Sigmoid colon (tissue), 7 donors: ENCODE measurements around the gene FAP. TPM values are rescaled to one million over a fixed set of nuclear protein-coding genes. Genes with fewer than 3 reads are reported as not detected.

Experiments used
- DNase-seq: peaks from one replicate; pipeline ENCODE4 v3.0.0-alpha.2; 2019
- H3K27ac ChIP-seq, 4 donors: fragments of 200-600 bp; sonication (generic); one replicate each; pipeline ENCODE4 v1.5.1; 2016 to 2019; ENCODE audit warnings: mild to moderate bottlenecking in 1 of 4
- H3K27me3 ChIP-seq, 3 donors: fragments of 200-600 bp; sonication (generic); one replicate each; pipeline ENCODE4 v1.5.1; 2019; ENCODE audit warnings: mild to moderate bottlenecking in 1 of 3
- H3K36me3 ChIP-seq, 4 donors: fragments of 200-600 bp; sonication (generic); one replicate each; pipeline ENCODE4 v1.5.1; 2016 to 2019
- H3K4me1 ChIP-seq, 4 donors: fragments of 200-600 bp; sonication (generic); one replicate each; pipeline ENCODE4 v1.5.1; 2017 to 2019
- H3K4me3 ChIP-seq, 4 donors: fragments of 200-600 bp; sonication (generic); one replicate each; pipeline ENCODE4 v1.5.1; 2017 to 2019; ENCODE audit warnings: mild to moderate bottlenecking in 2 of 4, moderate library complexity in 1 of 4
- H3K9me3 ChIP-seq, 4 donors: fragments of 200-600 bp in 3 of 4; sonication (generic) in 3 of 4; one replicate each; pipeline versions ENCODE4 v1.5.1 to v1.6.1; 2013 to 2019
- CTCF ChIP-seq, 4 experiments: fragments of 450-650 bp in 3 of 4; fragments of 200-600 bp in 1 of 4; IDR thresholded peaks; one replicate each; pipeline ENCODE4 v1.5.1; 2016 to 2019; ENCODE audit warnings: antibody characterized with exemption in 4 of 4, mild to moderate bottlenecking in 3 of 4, moderate library complexity in 2 of 4
- EP300 ChIP-seq, 4 donors: sonication (generic); formaldehyde crosslinking; IDR thresholded peaks; one replicate each; pipeline ENCODE4 v1.6.1; 2017; ENCODE audit warnings: antibody characterized with exemption in 4 of 4
- POLR2A ChIP-seq, 2 donors: fragments of 450-650 bp; IDR thresholded peaks; one replicate each; pipeline ENCODE4 v1.6.1; 2016; ENCODE audit warnings: antibody characterized with exemption in 2 of 2, mild to moderate bottlenecking in 2 of 2, moderate library complexity in 2 of 2
- POLR2AphosphoS5 ChIP-seq, 4 donors: sonication (generic); formaldehyde crosslinking; IDR thresholded peaks; one replicate each; pipeline ENCODE4 v1.6.1; 2017; ENCODE audit warnings: antibody characterized with exemption in 4 of 4
- WGBS, 2 donors: extraction: QIAGEN DNeasy Blood & Tissue Kit; methylation state at CpG; one replicate each; pipeline ENCODE4 v1.1.7; 2013; 5-methylcytosine and 5-hydroxymethylcytosine counted together
- intact Hi-C: fragments of 100-400 bp; cut with DNase I; formaldehyde crosslinking; loops from one replicate; pipeline ENCODE4 v1.15.1; 2023
- polyA plus RNA-seq, 3 donors: library from polyadenylated mRNA; stranded (reverse); fragments of 200-250 nt; gene quantifications; one replicate each; pipeline ENCODE4 v1.2.3, GENCODE V29; 2013
- total RNA-seq, 4 donors: library from RNA; depleted of rRNA; stranded (reverse); fragments of >200 nt; gene quantifications; one replicate each; pipeline ENCODE4 v1.1.0, GENCODE V29; 2016
- donor health status: healthy with polysubstance abuse.
- donor health status: Bipolar disorder and iron deficiency.
- donor health status: healthy.

Gene FAP
- total and polyA plus RNA-seq, 7 donors, result 2.2 to 35.7 (median 20.0) TPM; not detected in 2

- Histone ChIP-seq H3K4me1 (no peaks in the 10 kb centered on the region), H3K4me3 (no peak overlapping the region), H3K27me3 (no peaks in the 10 kb centered on the region), H3K36me3 (no peaks in the 10 kb centered on the region), H3K27ac (no peak overlapping the region), H3K9me3 (no peaks in the 10 kb centered on the region)
- 6 to 42% methylated on average over 2 of the region's 2 CpGs for WGBS, 2 donors
- no peak for DNase-seq
- intact Hi-C loops, result no loop called here
- no peak for TF ChIP-seq POLR2AphosphoS5 (IDR thresholded peaks at IDR 0.05)
- TF ChIP-seq CTCF (IDR thresholded peaks at IDR 0.05), result no peak
- no peak for TF ChIP-seq POLR2A (IDR thresholded peaks at IDR 0.05)
- TF ChIP-seq EP300 (IDR thresholded peaks at IDR 0.05), result no peak
Measured at GRCh38 chr2:162184821-162185450, 58.3 kb downstream of the FAP start.

GRCh38 chr2:162184359-162184758 lies 58.9 kb downstream of the FAP start:
- TF ChIP-seq EP300 (IDR thresholded peaks at IDR 0.05) (no peak), POLR2AphosphoS5 (IDR thresholded peaks at IDR 0.05) (no peak), POLR2A (IDR thresholded peaks at IDR 0.05) (no peak), CTCF (IDR thresholded peaks at IDR 0.05) (no peak)
- intact Hi-C loops, result no loop called here
- H3K4me3 ChIP-seq, result no peak overlapping the region
- H3K27me3 ChIP-seq, result no peaks in the 10 kb centered on the region
- 27 to 74% methylated on average over 6 of the region's 6 CpGs for WGBS, 2 donors
- no peak for DNase-seq
- H3K36me3 ChIP-seq, result no peaks in the 10 kb centered on the region
- no peaks in the 10 kb centered on the region for H3K4me1 ChIP-seq
- H3K27ac ChIP-seq, result no peak overlapping the region
- no peaks in the 10 kb centered on the region for H3K9me3 ChIP-seq

GRCh38 chr2:162182395-162182794 lies 60.9 kb downstream of the FAP start:
- H3K36me3 ChIP-seq, result no peaks in the 10 kb centered on the region
- intact Hi-C loops, result no loop called here
- no peaks in the 10 kb centered on the region for H3K9me3 ChIP-seq
- 92 to 94% methylated on average over 2 of the region's 2 CpGs for WGBS, 2 donors
- H3K4me1 ChIP-seq, result no peaks in the 10 kb centered on the region
- H3K27ac ChIP-seq, result no peak overlapping the region
- DNase-seq, result no peak
- H3K27me3 ChIP-seq, result no peaks in the 10 kb centered on the region
- no peak overlapping the region for H3K4me3 ChIP-seq
- no peak for TF ChIP-seq EP300 (IDR thresholded peaks at IDR 0.05)
- TF ChIP-seq POLR2AphosphoS5 (IDR thresholded peaks at IDR 0.05), result no peak
- TF ChIP-seq POLR2A (IDR thresholded peaks at IDR 0.05), result no peak
- TF ChIP-seq CTCF (IDR thresholded peaks at IDR 0.05), result no peak

- intact Hi-C loops, result no loop called here
- 73 to 81% methylated on average over 4 of the region's 4 CpGs for WGBS, 2 donors
- Histone ChIP-seq H3K36me3 (peaks cover 0 to 6% (median 0%) of the 10 kb centered on the region in 4 donors), H3K27me3 (no peaks in the 10 kb centered on the region), H3K9me3 (no peaks in the 10 kb centered on the region), H3K27ac (no peak overlapping the region), H3K4me3 (no peak overlapping the region), H3K4me1 (no peaks in the 10 kb centered on the region)
- no peak for TF ChIP-seq POLR2A (IDR thresholded peaks at IDR 0.05)
- TF ChIP-seq POLR2AphosphoS5 (IDR thresholded peaks at IDR 0.05), result no peak
- TF ChIP-seq CTCF (IDR thresholded peaks at IDR 0.05), result no peak
- no peak for TF ChIP-seq EP300 (IDR thresholded peaks at IDR 0.05)
- no peak for DNase-seq
Measured at GRCh38 chr2:162177301-162177700, 65.9 kb downstream of the FAP start.

GRCh38 chr2:162175714-162176113 lies 67.5 kb downstream of the FAP start:
- Histone ChIP-seq H3K9me3 (no peaks in the 10 kb centered on the region), H3K36me3 (peaks cover 0 to 9% (median 0%) of the 10 kb centered on the region in 4 donors), H3K4me1 (no peaks in the 10 kb centered on the region), H3K4me3 (no peak overlapping the region), H3K27me3 (no peaks in the 10 kb centered on the region), H3K27ac (no peak overlapping the region)
- DNase-seq, result no peak
- intact Hi-C loops, result no loop called here
- TF ChIP-seq EP300 (IDR thresholded peaks at IDR 0.05), result no peak
- no peak for TF ChIP-seq POLR2AphosphoS5 (IDR thresholded peaks at IDR 0.05)
- no peak for TF ChIP-seq POLR2A (IDR thresholded peaks at IDR 0.05)
- TF ChIP-seq CTCF (IDR thresholded peaks at IDR 0.05), result no peak
- WGBS, 2 donors, result 36 to 46% methylated on average over 3 of the region's 3 CpGs
